ENCODE measurements around the gene FGFR2. TPM values are rescaled to one million over a fixed set of nuclear protein-coding genes. Genes with fewer than 3 reads are reported as not detected.

FGFR2 gene
- total RNA-seq, 1 donor from 2014 or later, result 7.4 TPM

DNA sequence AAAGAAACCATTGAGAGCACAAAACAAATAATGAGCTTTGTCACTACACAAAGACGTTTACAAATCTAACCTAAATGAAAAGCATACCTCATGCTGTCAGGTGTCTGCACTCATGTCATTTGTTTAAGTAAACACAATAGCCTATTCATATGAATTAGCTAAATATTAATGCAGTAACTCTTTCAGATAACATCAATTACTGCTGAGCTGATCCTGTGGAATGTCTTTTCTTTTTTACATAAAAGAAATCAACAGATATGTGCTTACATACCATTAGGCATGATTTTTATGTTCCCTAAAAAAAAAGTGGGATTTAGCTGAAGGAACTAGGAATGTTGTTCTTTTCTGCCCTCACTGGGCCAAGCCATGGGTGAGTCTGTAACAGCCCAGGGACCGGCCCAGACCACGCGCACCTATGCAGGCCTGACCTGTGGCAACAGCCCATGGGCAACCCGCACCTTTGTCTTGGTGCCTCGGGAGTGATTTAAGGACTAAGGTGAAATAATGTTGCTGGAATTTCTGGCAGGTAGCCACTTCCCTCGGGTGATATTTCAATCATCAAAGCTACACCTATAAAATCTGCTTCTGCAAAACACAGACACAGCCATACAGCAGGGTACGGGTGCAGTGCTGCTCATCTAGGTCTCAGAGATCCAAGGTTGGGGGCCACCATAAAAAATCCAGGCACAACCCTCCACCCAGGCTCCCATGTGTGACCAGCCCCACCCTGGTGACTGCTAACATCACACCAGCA lies 44.6 kb downstream of the FGFR2 start:
- TF ChIP-seq, protein P1, sequence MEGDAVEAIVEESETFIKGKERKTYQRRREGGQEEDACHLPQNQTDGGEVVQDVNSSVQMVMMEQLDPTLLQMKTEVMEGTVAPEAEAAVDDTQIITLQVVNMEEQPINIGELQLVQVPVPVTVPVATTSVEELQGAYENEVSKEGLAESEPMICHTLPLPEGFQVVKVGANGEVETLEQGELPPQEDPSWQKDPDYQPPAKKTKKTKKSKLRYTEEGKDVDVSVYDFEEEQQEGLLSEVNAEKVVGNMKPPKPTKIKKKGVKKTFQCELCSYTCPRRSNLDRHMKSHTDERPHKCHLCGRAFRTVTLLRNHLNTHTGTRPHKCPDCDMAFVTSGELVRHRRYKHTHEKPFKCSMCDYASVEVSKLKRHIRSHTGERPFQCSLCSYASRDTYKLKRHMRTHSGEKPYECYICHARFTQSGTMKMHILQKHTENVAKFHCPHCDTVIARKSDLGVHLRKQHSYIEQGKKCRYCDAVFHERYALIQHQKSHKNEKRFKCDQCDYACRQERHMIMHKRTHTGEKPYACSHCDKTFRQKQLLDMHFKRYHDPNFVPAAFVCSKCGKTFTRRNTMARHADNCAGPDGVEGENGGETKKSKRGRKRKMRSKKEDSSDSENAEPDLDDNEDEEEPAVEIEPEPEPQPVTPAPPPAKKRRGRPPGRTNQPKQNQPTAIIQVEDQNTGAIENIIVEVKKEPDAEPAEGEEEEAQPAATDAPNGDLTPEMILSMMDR (IDR thresholded peaks at IDR 0.05; ENCODE audit: partially characterized antibody, unreplicated experiment), result no peak
- Mint-ChIP-seq H3K27me3 (ENCODE audit: unreplicated experiment) (peaks cover under 1% of the 10 kb centered on the region), H3K9me3 (ENCODE audit: unreplicated experiment) (peaks cover 5% of the 10 kb centered on the region), H3K4me1 (ENCODE audit: low read depth, unreplicated experiment) (peaks cover 17% of the 10 kb centered on the region), H3K27ac (ENCODE audit: unreplicated experiment) (no peak overlapping the region), H3K36me3 (ENCODE audit: unreplicated experiment) (peaks cover 15% of the 10 kb centered on the region), H3K4me3 (ENCODE audit: unreplicated experiment) (no peak overlapping the region)
- no peak for DNase-seq

DNA sequence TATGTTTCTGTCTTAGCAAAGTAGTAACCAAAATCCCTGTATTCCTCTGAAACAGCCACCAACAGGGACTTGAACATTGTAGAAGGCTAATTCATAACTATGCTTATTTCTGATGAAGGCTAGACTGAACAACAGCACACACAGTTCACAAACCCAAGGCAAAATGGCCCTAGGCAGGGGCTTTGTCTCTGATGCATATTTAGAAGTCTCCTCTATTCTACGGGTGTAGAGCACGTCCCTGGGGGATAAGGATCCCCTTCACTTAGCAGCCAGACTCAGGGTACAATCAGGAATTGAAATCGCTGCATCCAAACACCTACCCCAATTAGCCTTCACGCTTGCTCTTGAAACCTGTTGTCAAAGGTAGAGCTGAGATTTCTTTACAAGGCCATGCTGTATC lies 45.5 kb downstream of the FGFR2 start:
- no peak for DNase-seq
- Mint-ChIP-seq H3K4me1 (ENCODE audit: low read depth, unreplicated experiment) (peaks cover 16% of the 10 kb centered on the region), H3K9me3 (ENCODE audit: unreplicated experiment) (peaks cover 4% of the 10 kb centered on the region), H3K4me3 (ENCODE audit: unreplicated experiment) (no peak overlapping the region), H3K27me3 (ENCODE audit: unreplicated experiment) (no peaks in the 10 kb centered on the region), H3K27ac (ENCODE audit: unreplicated experiment) (no peak overlapping the region), H3K36me3 (ENCODE audit: unreplicated experiment) (peaks cover 15% of the 10 kb centered on the region)
- TF ChIP-seq, protein P1 (IDR thresholded peaks at IDR 0.05; ENCODE audit: partially characterized antibody, unreplicated experiment), result no peak

DNA sequence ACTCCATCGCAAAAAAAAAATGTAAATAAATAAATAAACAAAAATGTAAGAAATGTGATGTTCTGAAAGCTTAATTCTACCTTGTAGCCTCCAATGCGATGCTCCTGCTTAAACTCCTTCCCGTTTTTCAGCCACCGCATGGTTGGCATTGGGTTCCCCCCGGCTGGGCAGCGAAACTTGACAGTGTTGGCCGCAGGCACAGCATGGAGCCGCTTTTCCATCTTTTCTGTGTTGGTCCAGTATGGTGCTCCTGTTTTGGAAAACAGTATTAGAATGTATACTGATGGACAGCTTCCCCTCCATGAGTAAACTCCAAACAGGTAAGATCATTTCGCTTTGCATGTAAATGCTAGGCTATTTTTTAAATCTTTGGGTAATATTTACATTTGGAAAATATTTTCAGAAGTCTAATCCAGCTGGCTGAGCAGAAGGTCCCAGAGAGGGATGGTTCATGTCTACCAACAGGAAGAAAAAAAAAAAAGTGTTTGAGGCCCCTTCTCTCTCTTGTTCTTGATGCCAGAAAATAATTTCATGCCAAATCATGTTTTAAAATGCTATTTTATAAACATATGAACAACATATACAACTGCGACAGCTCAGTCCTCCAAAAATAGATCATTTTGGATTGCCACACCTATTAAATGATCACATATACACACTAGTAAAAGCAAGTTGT lies 46.9 kb downstream of the FGFR2 start:
- peaks cover 12% of the 10 kb centered on the region for H3K4me1 Mint-ChIP-seq (ENCODE audit: low read depth, unreplicated experiment)
- H3K9me3 Mint-ChIP-seq (ENCODE audit: unreplicated experiment), result peaks cover 4% of the 10 kb centered on the region

DNA sequence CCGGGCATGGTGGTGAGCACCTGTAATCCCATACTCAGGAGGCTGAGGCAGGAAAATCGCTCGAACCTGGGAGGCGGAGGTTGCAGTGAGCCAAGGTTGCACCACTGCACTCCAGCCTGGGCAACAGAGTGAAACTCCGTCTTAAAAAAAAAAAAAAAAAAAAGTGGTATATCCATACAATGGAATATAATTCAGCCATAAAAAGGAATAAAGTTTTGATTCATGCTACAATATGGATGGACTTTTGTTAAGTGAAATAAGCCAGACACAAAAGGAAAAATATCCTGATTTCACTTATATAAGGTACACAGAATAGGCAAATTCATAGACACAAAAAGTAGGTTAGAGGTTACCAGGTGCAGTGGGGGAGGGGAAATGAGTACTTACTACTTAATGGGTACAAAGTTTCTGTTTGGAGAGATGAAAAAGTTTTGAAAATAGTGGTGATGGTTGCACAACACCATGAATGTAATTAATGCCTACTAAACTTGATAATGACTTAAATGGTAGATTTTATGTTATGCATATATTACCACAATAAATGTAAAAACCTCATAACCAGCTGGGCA lies 53.9 kb downstream of the FGFR2 start:
- TF ChIP-seq, protein P1 (IDR thresholded peaks at IDR 0.05; ENCODE audit: partially characterized antibody, unreplicated experiment), result no peak
- DNase-seq, result no peak
- no peaks in the 10 kb centered on the region for H3K36me3 Mint-ChIP-seq (ENCODE audit: unreplicated experiment)
- H3K4me1 Mint-ChIP-seq (ENCODE audit: low read depth, unreplicated experiment), result peaks cover 17% of the 10 kb centered on the region
- H3K27me3 Mint-ChIP-seq (ENCODE audit: unreplicated experiment), result no peaks in the 10 kb centered on the region
- H3K27ac Mint-ChIP-seq (ENCODE audit: unreplicated experiment), result no peak overlapping the region
- no peak overlapping the region for H3K4me3 Mint-ChIP-seq (ENCODE audit: unreplicated experiment)
- no peaks in the 10 kb centered on the region for H3K9me3 Mint-ChIP-seq (ENCODE audit: unreplicated experiment)

More for the DNA sequence above, 46.9 kb downstream of the FGFR2 start:
- TF ChIP-seq, protein P1 (IDR thresholded peaks at IDR 0.05; ENCODE audit: partially characterized antibody, unreplicated experiment), result no peak
- Mint-ChIP-seq H3K36me3 (ENCODE audit: unreplicated experiment) (peaks cover 15% of the 10 kb centered on the region), H3K27ac (ENCODE audit: unreplicated experiment) (no peak overlapping the region), H3K4me3 (ENCODE audit: unreplicated experiment) (no peak overlapping the region), H3K27me3 (ENCODE audit: unreplicated experiment) (no peaks in the 10 kb centered on the region)
- DNase-seq, result no peak

DNA sequence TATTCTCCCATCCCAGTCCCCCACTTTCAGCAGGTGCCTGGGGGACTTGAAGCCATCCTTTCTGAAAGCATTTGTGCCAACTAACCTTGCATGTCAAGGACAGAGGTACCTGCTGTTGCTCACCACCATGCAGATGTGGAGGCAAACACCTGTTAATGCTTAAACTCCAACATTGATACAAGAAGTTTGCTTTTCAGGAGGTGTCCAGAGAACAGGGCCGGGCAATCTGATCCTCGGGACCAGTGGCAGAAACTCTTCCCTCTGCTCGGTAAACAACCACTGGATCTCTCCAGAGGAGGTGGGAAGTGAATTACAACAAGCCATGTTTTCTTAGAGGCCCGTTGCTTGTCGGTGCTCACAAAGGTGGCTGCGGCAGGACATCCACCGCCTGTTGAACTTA lies 54.7 kb downstream of the FGFR2 start:
- H3K4me3 Mint-ChIP-seq (ENCODE audit: unreplicated experiment), result no peak overlapping the region
- H3K27ac Mint-ChIP-seq (ENCODE audit: unreplicated experiment), result no peak overlapping the region
- no peaks in the 10 kb centered on the region for H3K9me3 Mint-ChIP-seq (ENCODE audit: unreplicated experiment)
- no peak for DNase-seq
- H3K36me3 Mint-ChIP-seq (ENCODE audit: unreplicated experiment), result no peaks in the 10 kb centered on the region
- H3K27me3 Mint-ChIP-seq (ENCODE audit: unreplicated experiment), result no peaks in the 10 kb centered on the region
- TF ChIP-seq, protein P1 (IDR thresholded peaks at IDR 0.05; ENCODE audit: partially characterized antibody, unreplicated experiment), result no peak
- H3K4me1 Mint-ChIP-seq (ENCODE audit: low read depth, unreplicated experiment), result peaks cover 17% of the 10 kb centered on the region
